NCI-H1092 treated with DMSO at 0.1 percent for 48 hours (cell line): ENCODE measurements around the gene TMEM63C.
"Not testable (repeated sequence)": the region's sequence is repeated elsewhere in the genome, so short reads cannot be mapped to it uniquely, and the experiment has no call there.

Experiments used
- DNase-seq: peaks from one replicate; lab custom pipeline; 2025; lab: John Stamatoyannopoulos, UW

The TMEM63C gene

GRCh38 chr14:77154421-77154820 lies 27.2 kb upstream of the TMEM63C start:
- DNase-seq, result peak; percentile 69

GRCh38 chr14:77155083-77155482 lies 26.5 kb upstream of the TMEM63C start:
- no peak for DNase-seq

GRCh38 chr14:77157740-77158139 lies 23.9 kb upstream of the TMEM63C start:
- DNase-seq, result no peak

- DNase-seq, result peak; percentile 84
Observed at GRCh38 chr14:77158175-77158881, 23.3 kb upstream of the TMEM63C start.

GRCh38 chr14:77158882-77159255 lies 22.7 kb upstream of the TMEM63C start:
- DNase-seq, result peak; percentile 60

- no peak for DNase-seq
Observed at GRCh38 chr14:77161011-77161410, 20.6 kb upstream of the TMEM63C start.

- no peak for DNase-seq
Observed at GRCh38 chr14:77170045-77170444, 11.6 kb upstream of the TMEM63C start.

- no peak for DNase-seq
Observed at GRCh38 chr14:77172916-77173315, 8.7 kb upstream of the TMEM63C start.

- DNase-seq, result not testable (repeated sequence)
Observed at GRCh38 chr14:77173911-77174617, 7.5 kb upstream of the TMEM63C start.

- DNase-seq, result no peak
Observed at GRCh38 chr14:77175843-77176242, 5.8 kb upstream of the TMEM63C start.

- DNase-seq, result peak; percentile 16
Observed at GRCh38 chr14:77177702-77178101, 3.9 kb upstream of the TMEM63C start.

- DNase-seq, result no peak
Observed at GRCh38 chr14:77178656-77179055, 2.9 kb upstream of the TMEM63C start.

GRCh38 chr14:77180726-77181602 lies 634 bp upstream of the TMEM63C start:
- no peak for DNase-seq

- DNase-seq, result no peak
Observed at GRCh38 chr14:77183896-77184295, 2.3 kb downstream of the TMEM63C start.

GRCh38 chr14:77184396-77185092 lies 2.9 kb downstream of the TMEM63C start:
- no peak for DNase-seq

GRCh38 chr14:77185093-77185465 lies 3.5 kb downstream of the TMEM63C start:
- DNase-seq, result no peak

GRCh38 chr14:77186911-77187648 lies 5.5 kb downstream of the TMEM63C start:
- DNase-seq, result peak; percentile 84

GRCh38 chr14:77187649-77188012 lies 6.0 kb downstream of the TMEM63C start:
- no peak for DNase-seq

- no peak for DNase-seq
Observed at GRCh38 chr14:77189479-77189878, 7.9 kb downstream of the TMEM63C start.

GRCh38 chr14:77190977-77191376 lies 9.4 kb downstream of the TMEM63C start:
- DNase-seq, result no peak

- no peak for DNase-seq
Observed at GRCh38 chr14:77194706-77195105, 13.1 kb downstream of the TMEM63C start.
